Hematopoietic multipotent progenitor cell treated with erythropoietin and hydrocortisone succinate and interleukin-3 and kit ligand, for 8 days (in vitro differentiated cells): Measurements from ENCODE around the gene ARID5B.
"Not testable (repeated sequence)": the region's sequence is repeated elsewhere in the genome, so short reads cannot be mapped to it uniquely, and the experiment has no call there.

Experiments
- DNase-seq: peaks from one replicate; pipeline ENCODE4 v3.0.0-alpha.2; 2015

ARID5B gene

DNA sequence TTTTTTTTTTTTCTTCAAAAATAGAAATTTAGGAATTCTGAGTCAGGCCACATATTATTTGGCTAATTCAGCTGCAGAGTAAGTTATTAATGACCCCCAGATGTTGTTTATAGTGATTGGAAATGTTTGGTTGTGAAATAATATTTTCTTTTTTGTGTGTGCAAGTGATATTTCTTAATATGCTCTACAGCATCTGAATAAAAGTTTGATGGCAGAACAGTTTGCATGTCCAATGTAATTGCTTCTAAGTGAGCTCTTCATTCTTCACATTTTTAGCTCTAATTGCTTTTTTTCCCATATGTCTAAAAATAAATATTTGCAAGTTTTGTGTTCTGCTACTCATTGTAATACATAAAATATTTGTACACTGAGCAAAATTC, 116.0 kb downstream of the ARID5B start:
- DNase-seq = no peak

- DNase-seq = no peak
These were observed 116.8 kb downstream of the ARID5B start for GRCh38 chr10:62018131-62018911.

DNA sequence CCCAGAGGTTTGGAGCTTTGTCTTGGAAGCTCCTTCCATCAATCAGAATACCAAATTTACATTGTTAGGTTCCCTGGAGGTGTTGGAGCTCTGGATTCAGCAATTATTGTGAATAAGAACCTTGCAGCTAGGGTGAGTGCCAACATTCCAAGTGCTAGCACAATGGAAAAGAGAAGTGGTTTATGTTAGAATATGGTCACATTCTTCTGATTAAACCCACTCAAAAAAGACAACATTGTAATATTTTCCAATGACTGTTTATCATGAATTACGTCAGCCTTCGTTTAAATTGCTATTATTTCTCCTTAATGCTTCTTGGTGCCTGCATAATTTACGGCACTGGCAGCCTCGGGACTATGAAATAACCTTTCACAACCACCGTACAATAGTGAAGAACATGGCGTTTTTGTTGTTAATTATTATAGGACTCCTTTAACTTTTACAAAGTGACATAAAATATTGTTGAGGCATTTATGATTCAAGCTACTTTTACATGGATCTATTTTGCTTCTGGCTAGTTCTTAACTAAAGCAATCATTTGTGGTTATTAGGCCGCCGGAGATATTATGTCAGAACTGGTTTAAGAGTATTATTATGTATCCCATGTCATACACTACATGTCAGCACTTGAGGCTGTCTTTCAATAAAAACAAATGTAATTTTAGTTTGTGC, 117.7 kb downstream of the ARID5B start:
- DNase-seq = no peak

GRCh38 chr10:62019685-62020359, 118.3 kb downstream of the ARID5B start:
- no peak for DNase-seq

DNA sequence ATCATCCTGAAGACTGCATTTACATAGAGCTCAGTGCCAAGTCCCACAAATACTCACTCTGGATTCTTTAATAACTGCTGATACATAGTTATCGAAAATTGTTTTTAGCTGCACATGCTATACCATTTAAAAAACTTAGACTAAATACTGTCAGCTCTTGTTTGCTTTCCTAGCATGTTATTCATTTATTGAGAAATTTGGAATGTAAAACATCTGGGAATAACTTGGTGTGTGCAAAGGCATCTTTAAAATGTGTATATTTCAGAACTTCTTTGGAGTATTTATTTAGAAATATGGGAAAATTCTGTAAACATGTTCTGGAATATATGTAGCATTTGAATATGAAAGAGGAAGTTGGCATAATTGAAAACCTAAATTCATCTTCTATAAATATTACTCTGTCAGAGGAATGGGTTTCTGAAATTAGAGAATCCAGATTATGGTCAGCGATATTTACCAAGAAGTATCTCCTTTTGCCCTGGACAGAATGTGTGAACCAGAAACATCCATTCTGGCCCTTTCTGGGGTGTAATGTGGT, 119.7 kb downstream of the ARID5B start:
- DNase-seq = no peak

DNA sequence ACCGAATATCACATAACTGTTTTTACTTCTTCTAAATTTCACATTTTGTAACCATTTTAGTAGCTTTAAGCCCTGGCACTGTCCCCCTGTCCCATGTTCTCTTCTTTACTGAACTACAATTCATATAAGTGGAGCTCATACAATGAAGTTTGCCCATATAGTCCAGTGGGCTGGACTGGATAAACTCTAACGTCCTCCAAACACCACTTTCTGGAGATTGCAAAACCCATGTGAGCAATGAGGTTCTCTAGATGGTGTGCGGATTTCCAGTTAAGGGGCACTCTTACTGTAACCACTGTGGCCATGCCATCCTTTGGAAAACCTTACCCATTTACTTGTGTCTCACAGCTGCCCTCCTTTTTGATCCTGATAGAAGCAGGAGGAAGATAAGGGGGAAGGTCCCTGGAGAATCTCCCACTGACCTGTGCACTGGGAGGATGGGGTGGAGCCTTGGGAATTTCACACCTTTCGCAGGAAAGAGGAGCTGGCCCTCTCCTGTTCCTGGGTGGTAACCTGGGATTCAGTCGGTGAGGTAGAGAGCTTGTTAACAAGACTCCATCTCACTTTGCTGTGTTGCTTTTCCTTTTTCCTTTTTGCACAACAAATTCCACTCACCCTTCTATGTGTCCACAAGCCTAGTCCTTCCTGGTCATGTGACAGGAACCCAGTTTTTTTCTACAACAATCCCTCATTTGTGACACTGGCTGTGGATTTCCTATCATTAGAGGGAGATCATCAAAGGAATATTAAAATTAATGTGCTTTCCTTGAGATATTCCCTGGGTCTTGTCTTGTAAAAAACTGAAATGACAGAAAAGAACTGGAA, 120.7 kb downstream of the ARID5B start:
- DNase-seq = no peak

DNA sequence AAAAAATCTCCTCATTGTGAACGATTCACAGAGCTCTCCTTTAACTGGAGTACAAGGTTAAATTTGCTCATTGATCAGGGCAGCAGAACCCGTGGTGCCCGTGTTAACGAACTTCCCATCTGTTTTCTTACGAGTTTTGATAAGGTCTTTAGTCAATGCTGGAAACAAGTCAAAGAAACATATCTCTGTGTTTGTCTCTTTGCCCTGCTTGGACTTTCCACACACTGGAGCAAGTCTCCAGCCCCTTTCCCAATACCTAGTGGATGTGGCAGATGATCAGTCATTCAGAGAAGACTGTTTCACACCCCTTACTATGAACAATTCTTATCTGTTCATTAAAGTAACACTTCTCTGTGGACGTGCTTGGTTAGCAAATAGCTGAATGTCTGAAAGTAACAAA, 121.3 kb downstream of the ARID5B start:
- no peak for DNase-seq

GRCh38 chr10:62023329-62023728, 121.8 kb downstream of the ARID5B start:
- DNase-seq = no peak

DNA sequence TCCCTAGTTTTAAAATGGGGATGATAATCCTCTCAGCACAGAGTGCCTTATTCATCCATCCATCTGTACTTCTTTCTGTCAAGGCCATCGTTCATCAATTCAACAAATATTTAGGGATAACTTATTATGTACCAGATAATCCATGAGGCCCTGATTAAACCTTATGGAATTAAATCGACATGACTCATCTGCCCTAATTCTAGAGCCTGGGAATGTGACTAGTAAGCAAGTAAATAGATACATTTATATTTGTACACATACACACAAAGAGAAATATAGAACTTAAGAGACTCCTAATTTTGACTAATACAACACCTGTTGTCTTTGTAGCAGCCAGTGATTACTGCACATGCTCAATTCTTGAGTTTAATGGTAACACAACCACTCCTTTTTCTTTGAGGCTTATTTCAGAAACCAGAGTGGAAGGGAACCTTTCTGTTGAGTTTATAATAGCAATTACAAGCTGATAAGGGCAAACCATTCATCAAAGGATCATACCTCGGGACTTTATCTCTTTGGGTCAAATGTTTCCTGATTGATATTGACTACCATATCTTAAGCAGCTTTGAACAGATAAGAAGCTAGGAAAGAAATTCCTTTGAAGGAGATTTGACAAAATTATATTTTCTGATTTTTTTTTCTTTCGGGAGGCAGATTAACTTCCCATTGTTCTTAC, 122.7 kb downstream of the ARID5B start:
- DNase-seq = no peak

DNA sequence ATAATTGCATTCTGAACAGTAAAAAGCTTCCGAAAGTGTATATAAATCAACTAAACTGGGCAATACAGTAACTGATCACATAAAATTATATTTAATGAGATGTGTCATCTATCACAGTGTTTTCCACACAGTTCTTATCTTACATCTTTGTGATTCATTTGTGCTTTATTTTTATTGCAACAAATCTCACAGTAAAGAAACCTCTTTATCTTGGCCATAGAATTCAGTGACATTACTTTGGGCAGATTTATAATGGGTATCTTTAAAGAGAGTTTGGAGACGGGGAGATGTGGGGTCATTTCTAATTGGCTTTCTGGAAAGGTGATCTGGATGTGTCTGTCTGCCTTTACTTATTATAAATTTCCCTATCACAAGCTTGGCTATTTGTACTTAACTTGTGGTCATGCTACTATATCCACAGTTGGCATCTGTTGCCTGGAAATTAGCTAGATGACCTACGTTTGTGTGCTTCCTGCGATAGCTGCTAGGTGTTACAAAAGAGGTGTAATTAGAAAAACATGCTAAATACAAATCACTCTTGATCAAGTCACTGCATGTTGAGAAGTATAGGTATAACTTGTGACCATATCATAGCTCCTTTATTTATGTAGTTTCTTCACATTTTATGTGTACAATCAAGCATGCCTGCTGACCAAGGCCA, 123.8 kb downstream of the ARID5B start:
- DNase-seq = no peak

- no peak for DNase-seq
These were observed 124.7 kb downstream of the ARID5B start for GRCh38 chr10:62025901-62026879.

GRCh38 chr10:62027841-62028501, 126.5 kb downstream of the ARID5B start:
- DNase-seq = no peak

DNA sequence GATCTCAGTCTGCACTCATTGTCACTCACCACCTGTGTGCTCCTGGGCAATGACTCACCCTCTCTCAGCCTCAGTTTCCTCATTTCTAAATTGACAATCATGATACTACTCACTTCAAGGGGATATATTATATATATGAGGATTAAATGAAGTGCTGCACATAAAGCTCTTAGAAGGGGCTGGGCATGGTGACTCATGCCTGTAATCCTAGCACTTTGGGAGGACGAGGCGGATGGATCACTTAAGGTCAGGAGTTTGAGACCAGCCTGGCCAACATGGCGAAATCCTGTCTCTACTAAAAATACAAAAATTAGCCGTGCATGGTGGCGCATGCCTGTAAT, 127.0 kb downstream of the ARID5B start:
- DNase-seq = not testable (repeated sequence)

DNA sequence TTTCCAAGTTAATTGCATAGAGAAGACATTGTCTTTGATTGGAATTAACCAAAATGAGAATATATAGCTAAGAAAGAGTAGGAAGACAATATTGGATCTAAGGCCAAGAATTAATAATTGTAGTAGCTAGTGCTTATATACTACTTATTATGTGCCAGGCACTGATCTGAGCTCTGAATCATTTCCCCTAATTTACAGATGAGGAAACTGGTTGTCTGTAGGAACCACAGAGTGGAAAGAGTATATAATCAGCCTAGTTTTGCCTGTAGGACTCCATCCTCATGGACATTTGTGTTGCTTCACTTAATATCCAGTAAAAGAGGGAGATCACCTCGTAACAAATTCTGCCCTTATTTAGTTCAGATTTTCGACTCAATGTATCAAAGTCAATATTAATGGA, 127.9 kb downstream of the ARID5B start:
- DNase-seq = no peak

DNA sequence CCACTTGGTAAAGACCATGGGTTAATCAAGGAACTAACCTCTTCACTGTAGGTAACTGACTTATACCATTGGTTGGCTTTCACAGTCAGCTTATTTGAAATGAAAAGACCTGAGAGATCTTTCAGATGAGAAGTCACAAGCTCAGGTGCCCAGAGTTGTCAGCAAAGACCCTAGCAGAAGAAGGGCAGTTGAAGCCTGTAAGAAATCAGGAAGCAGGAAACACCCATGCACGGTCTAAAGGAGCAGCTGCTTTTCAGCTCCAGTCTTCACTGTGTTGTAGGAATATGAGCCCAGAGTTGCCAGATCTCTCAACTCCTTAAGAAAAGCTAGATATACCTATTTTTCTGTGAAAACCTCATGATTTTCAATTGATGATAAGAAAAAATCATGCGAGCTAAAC, 130.0 kb downstream of the ARID5B start:
- no peak for DNase-seq

GRCh38 chr10:62033125-62033524, 131.6 kb downstream of the ARID5B start:
- DNase-seq = no peak

DNA sequence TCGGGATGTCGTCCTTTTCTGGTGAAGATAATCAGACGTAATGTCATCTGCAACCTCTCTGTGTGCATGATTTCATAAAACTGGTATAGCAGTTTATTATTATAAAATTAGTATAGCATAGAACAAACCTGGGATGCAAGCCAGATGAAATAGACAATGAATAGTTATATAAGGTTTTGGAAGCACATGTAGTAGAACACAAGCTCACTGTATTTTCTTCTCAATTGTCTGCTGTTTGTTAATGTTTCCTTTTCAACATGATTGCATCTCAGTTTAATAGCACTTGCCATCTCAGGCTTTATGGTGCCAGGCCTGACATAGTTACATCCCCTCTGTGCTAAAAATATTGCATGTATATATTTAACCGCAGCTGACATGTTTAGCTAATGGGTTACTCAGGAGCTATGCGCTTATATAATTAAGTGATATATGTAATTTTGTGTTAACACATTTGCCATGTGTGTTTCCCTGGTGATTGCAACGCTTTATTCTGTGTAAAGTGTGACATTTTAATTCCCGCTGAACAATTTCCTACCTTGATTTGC, 132.7 kb downstream of the ARID5B start:
- DNase-seq = no peak

- DNase-seq = no peak
These were observed 134.9 kb downstream of the ARID5B start for GRCh38 chr10:62036186-62037081.
